Measurements from ENCODE around the gene NDUFB8.

GRCh38 chr10:100528921-100529474, 673 bp downstream of the NDUFB8 start:
- TF ChIP-seq POLR2AphosphoS5 (IDR thresholded peaks at IDR 0.05) (no peak), EP300 (IDR thresholded peaks at IDR 0.05) (no peak)

All from esophagus muscularis mucosa (tissue), 3 donors.